Embryonic facial prominence (tissue), 1 donor: ENCODE results near the gene MPP4.

Experiments
- DNase-seq: peaks from one replicate; pipeline ENCODE4 v3.0.0-alpha.2; 2016; ENCODE audit errors: extremely low spot score

The MPP4 gene

DNA sequence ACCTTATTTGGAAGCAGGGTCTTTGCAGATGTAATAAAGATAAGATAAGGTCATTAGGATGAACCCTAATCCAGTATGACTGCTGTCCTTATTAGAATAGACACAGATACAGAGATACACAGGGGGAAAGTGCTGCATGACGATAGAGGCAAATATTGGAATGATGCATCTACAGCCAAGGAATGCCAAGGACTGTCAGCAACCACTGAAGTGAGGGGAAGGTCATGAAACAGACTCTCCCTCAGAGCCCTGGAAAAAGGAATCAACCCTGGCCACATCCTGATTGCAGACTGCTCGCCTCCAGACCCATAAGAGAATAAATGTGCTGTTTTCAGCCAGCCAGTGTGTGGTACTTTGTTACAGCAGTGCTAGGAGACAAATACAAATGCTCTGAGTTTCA lies 69.9 kb downstream of the MPP4 start:
- no peak for DNase-seq

DNA sequence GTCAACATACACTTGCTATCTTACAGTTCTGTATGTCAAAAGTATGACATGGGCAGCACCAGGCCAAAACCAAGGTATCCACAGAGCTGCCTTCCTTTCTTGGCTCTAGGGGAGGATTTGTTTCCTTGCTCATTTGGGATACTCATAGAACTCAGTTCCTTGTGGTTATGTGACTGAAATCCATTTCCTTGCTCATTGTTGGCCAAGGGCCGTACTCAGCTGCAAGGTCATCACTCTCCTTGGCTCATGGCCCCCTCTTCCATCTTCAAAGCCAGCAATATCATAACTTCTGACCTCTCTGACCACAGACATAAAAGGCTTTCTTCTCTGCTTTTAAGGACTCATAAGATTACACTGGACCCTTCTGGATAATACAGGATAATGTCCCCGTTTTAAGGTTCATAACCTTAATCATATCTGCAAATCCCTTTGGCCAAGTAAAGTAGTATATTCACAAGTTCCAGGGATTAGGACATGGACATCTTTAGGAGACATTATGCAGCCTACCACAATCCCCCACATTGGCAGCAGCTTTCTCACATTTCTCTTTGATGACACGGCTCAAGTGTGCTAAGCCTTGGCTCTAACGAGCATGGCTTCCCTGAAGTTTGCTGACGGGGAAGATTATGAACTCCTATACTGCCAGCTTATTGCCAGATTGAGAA lies 76.0 kb downstream of the MPP4 start:
- DNase-seq, result no peak

DNA sequence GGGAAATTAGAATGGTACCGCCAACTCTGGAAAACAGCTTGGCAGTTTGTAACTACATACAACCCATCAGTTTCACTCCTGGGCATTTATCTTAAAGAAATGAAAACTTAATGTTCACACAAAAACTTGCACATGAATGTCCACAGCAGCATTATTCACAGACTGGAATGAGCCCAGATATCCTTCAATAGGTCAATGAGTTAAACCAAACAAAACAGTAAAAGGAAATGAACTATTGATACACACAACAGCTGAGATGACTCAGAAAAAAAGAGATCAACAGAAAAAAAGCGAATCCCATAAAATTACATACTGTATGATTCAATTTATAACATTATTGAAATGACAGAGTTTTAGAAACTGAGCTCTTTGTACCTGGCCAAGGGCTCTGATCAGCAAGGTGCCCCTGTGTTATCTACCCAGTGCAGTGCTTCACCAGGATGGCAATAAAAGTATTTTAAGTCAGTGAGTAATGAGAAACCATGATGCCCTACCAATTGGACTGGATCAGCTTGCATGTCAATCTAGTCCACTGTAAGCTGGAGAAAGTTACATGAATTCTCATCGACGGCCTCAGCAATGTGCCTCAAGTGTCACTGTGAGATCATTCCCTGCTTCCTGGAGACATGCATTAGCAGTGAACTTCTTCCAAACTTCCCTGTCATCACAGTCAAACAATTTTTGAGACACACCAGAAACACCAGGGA lies 77.0 kb downstream of the MPP4 start:
- DNase-seq, result no peak

DNA sequence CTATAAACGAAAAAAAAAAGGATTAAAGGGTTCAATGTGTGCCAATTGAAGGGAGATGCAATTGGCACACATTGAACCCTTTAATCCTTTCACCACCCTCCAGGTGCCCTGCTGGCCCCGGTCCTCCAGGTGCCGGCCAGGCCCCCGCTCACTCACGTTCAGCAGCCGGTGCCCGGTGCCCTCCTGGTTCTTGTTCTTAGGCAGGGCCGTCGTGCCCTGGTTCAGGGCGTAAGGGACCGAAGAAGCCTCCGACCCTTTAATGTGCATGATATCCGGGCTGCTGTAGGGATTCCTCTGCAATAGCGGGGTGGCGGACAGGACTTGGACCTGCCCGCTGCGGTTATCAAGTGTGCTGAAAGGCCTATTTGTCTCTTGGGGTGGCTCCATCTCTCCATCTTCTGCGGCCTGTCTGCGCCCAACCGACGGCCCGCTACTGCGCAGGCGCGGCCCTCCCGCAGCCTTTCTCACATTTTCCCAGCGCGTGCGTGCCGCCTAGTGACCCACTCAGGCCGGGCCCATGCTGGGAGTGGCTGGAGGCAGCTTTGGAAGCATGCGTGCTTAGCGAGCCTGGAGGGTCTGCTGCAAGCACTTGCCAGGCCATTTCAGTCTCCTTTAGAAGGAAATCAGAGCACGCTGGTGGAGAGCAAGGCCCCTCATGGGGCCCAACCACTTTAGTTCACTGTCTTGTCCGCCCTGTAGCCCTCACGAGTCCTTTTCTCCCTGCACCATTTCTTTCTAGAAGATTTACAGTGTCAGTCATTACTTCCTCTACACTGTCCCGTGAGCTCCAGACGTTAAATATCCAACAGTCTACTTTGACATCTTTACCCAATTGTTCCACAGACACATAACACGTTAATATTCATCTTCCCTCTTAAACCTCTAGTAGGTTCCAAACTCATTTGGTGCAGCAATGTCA lies 79.4 kb downstream of the MPP4 start:
- no peak for DNase-seq

DNA sequence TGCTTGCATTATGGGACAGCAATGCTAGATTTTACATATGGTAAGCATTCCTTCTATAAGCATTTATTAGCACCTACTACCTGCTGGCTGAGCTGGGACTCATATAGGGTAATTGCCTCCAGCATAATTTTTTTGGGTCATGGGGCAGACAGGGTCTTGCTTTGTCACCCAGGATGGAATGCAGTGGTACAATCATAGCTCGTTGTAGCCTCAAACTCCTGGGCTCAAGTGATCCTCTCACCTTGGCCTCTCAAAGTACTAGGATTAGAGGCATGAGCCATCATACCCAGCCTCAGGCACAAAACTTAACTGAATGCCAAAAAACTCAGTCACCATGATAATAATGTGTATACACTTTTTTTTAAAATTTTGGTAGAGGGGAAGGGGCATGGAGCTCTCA lies 90.4 kb downstream of the MPP4 start:
- DNase-seq, result no peak

DNA sequence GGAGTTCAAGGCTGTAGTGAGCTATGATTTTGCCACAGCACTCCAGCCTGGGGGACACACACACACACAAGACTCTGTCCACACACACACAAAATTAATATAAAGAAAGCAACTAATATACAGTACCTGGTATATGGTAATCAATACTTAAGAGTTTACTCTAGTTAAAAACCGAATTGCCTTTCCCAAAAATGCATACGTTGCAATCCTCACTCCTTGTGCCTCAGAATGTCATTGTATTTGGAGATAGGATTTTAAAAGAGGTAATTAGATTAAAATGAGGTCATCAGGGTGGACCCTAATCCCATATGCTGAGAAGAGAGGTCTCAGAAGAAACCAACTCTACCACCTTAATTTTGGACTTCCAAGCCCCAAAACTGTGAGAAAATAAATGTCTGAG lies 90.9 kb downstream of the MPP4 start:
- DNase-seq, result no peak

DNA sequence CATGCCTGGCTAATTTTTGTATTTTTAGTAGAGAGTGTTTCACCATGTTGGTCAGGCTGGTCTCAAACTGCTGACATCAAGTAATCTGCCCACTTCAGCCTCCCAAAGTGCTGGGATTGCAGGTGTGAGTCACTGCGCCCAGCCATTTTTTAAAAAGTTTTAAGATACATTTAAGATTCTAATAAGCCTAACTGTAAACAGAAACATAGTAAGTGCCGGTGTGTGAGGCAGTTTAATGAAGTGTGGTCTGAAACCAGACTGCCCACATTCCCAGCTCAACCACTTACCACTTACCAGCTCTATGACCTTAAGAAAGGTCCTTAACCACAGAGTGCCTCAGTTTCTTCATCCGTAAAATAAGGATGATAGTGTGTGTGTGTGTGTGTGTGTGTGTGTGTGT lies 97.5 kb downstream of the MPP4 start:
- DNase-seq, result no peak

DNA sequence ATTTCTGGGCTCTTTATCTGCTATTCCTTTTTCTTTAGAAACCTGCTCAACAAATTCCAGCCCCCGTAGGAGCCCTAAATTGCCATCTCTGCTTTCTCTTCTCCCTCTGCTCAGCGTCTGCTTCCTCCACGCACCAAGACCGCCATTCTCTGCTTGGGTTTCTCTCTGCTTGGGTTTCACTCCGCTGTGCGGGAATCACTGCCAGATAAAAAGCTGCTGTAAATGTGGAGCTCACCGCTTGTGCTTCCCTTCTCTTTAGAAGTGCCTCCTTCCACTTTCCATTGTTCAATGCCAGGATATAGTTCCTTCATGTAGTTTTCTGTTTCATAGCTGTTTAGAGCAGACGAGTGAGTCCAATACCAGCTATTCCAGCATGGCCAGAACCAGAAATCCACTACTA lies 101.0 kb downstream of the MPP4 start:
- DNase-seq, result no peak
